GM18507 (cell line): Measurements from ENCODE around the gene TMEM255B.

Source experiments
- DNase-seq: peaks from one replicate; pipeline ENCODE4 v3.0.0; 2011; ENCODE audit warnings: low read depth; ENCODE audit not compliant: insufficient read length; ENCODE audit errors: extremely low spot score
- FAIRE-seq: peaks from 2 replicates; lab custom pipeline; 2011; peaks lifted over from hg19 to GRCh38; lab: Jason Lieb, UNC

TMEM255B gene

DNA sequence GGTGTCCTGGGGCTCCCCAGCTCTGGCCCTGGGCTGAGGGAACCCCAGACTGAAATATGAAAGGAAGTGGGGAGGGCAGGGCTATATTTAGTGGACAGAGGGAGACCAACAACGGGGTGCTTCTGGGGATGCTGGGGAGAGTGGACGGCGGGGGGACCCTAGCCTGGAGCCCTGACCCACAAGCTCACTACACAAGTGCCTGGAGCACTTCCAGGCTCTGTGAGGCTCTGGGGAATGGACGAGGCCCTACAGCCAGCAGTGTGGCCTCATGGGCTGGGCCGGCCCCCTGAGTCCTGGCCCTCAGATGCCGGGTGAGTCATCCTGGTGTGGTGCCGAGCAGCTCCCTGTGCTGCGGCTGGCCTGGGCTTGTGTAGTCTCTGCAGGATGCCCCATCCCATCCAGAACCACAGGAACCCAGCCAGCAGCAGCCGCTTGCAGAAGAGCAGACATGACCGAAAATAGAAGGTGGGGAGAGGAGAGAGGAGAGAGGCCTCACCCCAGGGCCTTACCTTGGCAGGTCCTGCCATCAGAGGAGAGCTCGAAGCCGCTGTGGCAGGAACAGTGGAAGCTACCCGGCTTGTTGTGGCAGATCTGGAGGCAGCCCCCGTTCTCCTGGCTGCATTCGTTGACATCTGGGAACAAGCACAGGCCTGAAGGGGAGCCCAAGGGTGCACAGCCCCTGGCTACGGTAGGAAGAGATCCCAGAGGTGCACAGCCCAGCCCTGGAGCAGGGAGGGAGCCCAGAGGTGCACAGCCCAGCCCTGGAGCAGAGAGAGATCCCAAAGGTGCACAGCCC, 78.7 kb downstream of the TMEM255B start:
- FAIRE-seq (no peak), DNase-seq (no peak)

DNA sequence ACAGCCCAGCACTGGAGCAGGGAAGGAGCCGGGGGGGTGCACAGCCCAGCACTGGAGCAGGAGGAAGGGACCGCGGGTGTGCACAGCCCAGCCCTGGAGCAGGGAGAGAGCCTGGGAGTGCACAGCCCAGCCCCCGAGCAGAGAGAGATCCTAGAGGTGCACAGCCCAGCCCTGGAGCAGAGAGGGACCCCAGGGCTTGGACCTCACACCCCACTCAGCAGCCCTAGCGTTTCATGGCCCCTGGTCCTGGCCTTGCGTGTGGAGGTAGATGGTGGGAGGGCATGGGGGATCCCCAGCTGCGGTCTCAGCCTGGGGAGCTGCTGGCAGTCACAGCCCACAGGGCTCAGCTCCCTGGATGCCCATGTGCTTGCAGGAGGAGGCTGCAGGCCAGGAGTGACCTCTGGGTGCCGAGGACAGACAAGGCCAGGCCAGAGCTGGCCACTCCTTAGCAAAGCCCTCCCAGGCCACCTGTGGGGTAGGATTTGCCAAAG, 79.7 kb downstream of the TMEM255B start:
- DNase-seq = no peak
- FAIRE-seq = no peak

DNA sequence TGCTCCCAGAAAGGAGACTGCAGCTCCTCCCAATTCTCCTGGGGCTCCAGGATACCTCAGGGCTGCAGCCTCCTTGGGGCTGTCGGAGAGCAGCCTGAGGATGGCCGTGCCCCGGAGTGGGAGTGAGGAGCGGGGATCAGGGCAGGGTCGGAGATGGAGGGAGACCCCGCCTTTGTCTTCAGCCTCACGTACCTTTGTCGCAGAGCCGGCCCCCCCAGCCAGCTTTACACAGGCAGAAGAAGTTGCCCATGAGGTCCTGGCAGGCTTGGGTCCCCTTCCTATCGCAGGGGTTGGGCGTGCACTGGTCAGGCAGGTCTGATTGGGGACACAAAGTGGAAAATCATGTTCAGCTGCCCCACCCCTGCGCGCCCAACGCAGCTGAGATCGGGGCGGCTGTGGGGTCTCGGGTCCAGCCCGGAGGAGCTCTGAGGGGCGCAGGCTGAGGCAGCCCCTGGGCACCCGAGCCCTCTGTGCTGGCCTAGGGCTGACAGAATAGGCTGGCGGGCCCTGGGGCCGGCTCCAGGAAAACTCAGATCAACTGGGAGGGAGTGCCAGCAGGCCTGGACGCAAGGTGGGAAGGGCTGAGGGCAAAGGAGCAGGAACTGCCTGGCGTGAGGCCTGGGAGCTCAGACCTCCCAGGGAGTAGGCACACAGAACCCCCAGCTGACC, 80.6 kb downstream of the TMEM255B start:
- FAIRE-seq = no peak
- DNase-seq = no peak

DNA sequence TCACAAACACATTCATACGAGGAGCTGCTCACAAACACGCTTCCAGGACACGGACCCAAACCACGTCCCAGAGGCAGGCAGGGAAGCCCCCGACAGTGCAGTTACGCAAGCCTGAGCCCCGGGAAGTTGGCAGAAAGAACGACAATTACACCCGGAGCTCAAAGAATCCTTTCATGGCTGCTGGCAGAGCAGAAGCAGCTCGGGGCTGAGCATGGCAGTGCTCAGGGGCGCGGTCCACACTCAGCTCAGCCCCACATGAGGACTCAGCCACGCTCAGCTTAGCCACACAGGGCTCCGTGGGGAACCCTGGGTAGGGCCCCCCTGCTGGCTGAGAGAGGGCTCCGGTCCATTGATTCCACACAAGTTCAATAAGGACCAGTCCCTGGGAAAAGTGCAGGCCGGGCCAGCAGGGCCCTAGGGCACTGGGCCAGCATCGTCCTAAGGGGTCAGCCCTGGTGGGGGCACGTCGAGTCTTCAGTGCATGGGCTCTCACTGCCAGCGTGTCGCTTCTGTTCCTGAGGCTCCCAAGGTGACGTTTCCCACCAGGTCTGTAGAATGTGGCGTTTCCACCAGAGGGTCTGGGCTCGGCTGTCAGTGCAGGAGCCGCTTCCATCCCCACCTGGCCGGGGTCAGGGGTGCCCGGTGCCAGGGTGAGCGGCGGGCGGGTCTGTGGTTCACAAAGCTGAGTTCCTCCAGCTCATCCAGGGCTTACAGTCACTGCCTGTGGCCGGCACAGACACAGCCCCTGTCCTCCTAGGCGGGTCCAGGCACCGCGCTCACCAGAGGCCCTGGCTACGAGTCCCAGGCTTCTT, 81.7 kb downstream of the TMEM255B start:
- FAIRE-seq = no peak
- no peak for DNase-seq

DNA sequence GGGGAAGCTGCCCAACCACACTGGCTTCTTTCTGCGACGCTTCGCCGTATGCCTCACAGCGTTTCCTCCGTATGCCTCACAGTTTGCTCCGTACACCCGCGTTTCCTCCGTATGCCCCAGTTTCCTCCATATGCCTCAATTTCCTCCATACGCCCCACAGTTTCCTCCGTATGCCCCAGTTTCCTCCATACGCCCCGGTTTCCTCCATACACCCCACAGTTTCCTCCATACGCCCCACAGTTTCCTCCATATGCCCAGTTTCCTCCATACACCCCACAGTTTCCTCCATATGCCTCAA, 82.3 kb downstream of the TMEM255B start:
- no peak for FAIRE-seq
- DNase-seq = no peak

DNA sequence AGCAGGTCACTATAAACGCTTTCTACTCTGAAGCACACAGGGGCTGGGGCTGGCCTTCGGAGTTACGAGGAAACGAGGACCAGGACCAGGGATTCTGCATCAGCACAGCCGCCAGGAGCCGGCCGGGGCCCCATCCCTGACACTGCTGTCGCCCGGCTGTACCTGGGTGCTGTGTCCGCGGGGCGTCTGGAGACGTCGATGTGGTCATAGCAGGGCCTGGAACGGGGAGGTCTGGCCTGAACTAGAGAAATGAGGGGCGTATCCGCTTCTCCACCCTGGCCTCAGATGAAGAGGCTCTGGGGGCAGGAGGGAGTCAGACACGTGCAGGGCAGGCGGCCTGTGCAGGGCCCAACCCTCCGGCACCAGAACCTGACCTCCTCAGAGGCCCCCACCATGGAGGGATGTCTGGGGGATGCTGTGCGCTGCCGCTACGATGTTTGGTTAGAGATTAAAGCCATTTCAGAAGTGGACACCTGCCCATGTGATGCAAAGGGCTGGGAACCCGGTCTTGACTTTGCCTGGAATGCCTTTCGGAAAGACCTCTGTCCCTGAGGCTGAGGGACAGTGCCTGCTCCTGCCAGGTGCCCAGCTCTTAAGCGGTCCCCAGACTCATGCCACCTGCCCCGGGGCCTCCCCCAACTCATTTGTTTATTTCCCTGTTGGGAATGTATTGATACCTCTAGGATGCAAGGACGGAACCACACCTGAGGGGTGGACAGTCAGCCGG, 83.5 kb downstream of the TMEM255B start:
- DNase-seq (no peak), FAIRE-seq (no peak)

DNA sequence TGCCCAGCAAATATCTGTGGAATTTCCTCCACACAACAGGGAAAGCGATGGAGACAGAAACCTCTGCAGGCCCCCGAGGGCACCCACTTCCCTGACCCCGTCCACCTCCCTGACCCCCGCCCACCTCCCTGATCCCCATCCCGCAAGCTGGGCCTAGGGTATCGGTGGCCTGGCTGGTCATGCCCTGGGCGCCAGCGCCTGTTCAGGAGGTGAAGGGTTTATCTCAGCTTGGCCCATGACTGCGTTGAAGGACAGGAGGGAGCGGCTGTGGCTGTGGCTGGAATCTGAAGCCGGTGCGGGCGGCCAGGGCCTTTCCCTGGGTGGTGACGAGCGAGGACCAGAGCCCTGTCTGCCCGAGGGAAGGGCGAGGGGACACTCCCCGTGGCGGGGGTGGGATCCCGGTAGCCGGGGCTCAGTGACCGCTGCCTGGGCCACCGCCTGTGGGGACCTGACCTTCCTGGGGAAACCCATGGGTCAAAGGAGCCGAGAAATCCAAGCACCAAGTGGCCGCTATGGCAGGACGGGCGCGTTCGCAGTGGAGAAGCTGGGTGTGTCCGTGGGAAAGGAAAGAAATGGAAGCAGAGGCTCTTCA, 84.1 kb downstream of the TMEM255B start:
- FAIRE-seq (no peak), DNase-seq (no peak)

DNA sequence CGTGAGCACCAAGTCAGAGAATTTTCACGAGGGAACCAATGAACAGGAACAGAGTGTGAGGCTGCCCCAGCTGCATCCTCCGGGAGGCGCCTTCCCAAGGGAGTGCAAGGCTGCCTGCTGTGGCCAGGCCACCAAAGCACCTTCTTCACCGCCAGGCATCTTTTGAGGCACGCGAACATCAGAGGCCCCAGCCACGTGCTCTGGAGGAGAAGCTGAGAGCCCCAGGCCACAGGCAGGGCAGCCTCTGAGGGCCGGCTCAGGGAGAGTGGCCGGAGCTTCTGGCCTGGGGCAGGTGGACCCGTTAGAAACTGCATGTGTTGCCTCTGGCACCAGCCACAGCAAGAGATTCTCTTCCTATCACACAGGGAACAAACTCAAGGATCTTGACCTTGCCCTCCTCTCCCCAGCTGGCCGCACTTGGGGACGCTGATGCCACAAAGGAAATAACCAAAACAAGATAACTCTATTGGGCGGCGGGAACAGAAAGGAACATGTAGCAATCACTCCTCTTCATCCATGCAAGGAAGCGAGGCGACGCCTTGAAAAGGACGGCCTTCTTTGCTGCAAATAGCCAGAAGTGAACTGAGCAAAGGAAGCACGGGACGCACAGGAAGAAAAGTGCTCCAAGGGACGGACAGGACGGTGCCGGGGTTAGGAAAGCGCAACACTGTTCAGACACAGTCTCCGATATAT, 85.0 kb downstream of the TMEM255B start:
- no peak for FAIRE-seq
- DNase-seq = no peak

DNA sequence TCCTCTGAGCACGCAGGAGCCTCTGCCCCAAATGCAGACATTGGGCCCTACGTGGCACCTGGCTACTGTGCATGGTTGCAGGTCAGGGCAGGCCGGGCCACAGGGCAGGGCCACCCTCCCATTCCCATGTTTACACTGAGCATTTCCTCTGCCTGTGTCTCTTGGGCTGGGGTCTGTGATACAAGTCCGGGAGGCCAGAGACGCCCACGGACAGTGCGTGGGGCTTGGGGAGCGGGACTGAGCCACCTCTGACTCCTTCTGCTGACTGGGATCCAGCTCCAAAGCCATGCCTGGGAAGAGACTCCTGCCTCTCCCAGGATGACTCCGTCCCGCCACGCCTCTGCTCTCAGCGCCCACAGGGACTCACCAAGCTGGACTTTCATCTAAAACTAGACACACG, 86.0 kb downstream of the TMEM255B start:
- DNase-seq (no peak), FAIRE-seq (no peak)

DNA sequence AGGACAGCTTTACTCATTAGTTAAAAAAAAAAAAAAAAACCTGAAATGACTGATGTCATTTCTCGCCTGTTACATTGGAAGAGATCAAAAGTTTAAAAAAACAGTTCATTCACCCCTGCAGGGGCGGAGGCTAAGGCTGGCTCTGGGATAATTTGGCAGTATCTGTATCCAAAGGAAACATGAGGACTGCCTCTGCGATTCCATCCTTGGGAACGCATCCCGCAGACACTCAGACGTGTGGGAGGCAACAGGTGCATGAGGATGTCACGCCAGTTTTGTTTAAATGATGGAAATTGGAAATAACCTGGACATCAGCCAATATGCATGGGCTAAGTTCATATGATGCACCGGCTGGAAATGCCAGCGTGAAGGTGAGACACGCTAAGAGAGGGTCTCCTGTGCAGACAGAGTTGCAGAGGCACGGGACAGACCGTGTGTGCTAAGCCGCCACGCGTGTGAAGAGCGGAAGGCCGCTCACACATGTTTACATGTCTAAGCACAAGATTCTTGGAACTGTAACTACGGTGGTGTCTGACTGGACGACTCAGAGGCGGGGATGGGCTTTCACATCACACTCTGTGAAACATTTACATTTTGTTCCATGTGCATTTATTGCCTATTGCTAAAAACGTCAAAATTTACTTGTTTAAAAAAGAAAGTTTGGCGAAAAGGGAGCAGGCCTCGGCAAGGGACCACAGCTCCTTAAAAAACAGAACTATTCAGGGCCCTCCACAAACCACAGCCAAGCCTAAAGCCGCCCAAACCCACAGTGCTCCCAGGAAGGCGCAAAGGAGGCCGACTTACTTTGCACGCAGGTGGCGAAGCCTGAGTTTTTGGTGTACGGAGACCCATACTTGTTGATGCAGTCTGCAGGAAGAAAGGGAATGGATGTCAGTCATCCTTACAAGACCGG, 87.0 kb downstream of the TMEM255B start:
- DNase-seq = no peak
- no peak for FAIRE-seq

DNA sequence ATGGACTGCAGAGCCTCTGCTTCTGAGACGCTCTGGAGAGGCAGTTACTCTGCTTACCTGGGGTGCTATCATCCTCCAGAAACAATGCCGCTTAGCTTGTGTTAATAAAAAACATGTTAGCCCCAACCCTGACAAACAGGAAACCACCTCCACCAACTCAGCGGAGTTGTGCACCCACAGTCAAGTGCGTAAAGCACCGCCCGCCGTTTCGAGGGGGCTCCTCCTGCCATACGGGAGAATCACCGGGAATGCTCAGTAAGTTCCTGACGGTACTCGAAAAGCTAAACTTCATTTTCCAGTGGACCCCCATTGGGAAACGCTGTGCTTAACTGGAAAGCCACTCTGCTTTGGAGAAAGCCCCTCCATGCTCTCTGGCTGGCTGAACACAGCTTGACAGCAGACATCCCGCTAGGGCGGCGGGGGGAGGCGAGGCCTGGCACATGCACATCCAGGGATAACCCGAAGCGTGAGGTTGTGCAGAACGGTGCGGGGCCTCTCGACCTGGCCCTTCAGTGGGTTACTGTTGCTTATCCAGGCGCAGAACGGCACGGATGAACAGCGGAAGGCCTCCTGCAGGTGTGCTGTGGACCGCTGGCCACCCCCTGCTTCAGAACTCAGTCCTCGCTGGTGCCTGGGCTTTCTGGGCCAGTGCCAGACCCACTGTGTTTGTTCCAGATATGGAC, 87.8 kb downstream of the TMEM255B start:
- DNase-seq (no peak), FAIRE-seq (no peak)

DNA sequence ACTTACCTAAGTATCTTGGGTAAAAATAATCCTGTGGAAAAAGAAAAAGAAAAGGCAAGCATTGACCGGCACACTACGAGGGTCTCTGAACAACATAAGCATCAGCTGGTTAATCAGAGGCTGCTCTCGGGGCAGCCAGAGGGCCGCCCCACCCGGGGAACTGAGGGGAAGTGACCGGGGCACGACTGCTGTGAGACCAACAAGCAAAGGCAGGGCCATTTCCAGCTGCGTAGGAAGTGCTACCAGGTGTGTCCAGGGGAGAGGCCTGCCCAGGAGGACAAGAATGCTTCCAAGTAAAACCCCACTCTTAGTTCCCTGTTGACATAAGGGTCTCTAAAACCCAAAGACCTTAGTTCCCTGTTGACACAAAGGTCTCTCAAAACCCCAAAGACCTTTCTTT, 89.0 kb downstream of the TMEM255B start:
- FAIRE-seq = no peak

DNA sequence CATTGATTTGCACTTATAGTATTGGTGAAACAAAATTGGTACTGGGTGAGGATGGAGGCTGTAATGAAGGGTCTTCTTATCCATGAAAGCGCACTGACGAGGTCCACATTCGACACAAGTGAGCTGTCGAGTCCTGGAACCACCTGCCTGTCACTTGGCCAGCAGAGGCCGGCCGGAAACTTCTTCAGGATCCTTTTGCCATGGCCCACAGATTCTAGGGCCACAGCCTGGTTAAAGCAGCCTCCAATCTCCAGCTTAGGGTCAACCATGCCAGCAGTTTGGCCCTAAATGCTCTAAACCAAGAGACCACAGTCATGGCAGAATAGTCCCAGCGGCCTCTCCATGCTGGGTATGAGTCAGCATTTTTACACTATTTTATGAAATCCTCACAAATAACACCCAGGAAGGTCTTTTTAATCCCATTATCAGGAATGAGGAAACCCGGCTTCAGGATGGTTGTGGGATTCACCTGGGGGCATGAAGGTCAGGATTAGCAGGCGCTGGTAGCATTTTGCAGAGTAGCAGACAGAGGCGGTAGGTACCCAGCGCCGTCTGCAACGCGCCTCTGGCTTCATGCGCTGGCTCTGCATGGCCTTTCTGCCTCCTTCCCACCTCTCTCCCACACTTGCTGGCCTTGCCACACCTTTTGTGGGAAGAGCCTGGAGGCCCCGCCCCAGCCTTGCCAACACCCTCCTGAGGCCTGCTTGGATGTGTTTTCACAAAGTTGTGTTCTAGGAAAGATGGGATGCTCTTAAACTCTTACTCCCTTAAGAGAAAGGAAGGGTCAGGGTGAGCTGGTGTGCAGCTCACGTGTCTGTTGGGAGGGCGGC, 89.6 kb downstream of the TMEM255B start:
- FAIRE-seq = no peak
- no peak for DNase-seq

More for the DNA sequence above, 89.0 kb downstream of the TMEM255B start:
- DNase-seq = no peak

DNA sequence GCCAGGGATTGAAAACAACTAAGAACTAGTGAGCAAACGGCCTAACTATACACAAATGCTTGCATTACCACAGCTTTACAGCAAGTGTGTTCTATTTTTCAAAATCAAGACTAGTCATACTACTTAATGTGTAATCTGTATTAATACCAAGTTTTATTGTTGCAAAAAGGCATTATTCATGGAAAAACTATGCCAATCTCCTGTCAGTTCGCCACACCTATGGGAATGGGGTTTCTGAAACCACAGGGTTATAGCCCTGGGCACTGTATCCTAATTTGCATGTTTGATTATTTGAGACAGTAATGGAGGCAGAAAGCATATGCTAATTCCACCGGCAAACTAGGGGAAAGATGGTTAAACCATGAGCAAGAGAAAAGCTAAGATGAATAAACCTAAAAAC, 90.5 kb downstream of the TMEM255B start:
- FAIRE-seq = no peak

DNA sequence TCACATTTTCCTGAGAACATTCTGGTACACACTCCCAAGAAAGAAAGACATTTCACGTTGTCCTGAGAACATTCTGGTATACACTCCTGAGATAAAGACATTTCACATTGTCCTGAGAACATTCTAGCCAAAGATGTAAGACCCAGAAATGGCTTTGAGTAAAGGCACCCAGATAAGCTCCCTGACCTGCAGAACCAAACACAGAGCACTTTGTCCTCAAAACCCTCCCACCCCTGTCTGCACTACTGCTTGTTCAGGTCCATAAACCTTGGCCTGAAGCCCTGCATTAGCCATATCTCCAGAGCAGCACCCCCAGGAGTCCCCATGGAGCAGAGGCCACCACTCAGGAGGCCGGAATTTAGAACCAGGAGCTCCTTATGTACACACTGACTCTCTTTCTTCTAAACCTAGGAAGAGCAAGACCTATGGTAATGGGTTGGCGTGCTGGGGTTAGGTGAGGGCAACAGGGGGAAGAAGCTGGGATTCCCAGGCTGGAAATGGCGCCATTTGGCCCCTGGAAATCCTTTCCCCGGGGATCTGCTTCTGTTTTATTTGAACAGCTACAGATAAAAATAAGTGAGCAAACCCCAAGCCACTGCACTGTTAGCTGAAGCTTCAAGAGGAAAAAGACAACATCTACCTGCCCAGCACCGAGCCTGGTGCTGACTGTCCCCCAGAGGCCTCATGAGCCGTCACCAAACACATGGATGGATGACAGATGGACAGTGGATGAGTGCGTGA, 91.1 kb downstream of the TMEM255B start:
- no peak for DNase-seq
- FAIRE-seq = no peak

More for the DNA sequence above, 90.5 kb downstream of the TMEM255B start:
- no peak for DNase-seq
